Stimulated activated CD8-positive, alpha-beta memory T cell treated with anti-CD3 and anti-CD28 coated beads, Interleukin-4, amount 100 ng/mL, for 1 hour (primary cell): Measurements from ENCODE around the gene RPL22L1.
"Not testable (repeated sequence)": the region's sequence is repeated elsewhere in the genome, so short reads cannot be mapped to it uniquely, and the experiment has no call there.

Source experiments
- DNase-seq, 2 donors: peaks; one replicate each; pipeline ENCODE4 v3.0.0-alpha.2; 2020; ENCODE audit warnings: low read depth in 2 of 2, low spot score in 1 of 2

The RPL22L1 gene

GRCh38 chr3:170830580-170830979 is 39.4 kb downstream of the RPL22L1 start:
- no peak for DNase-seq

- no peak for DNase-seq
These were observed 40.3 kb downstream of the RPL22L1 start for GRCh38 chr3:170829546-170830272.

DNA sequence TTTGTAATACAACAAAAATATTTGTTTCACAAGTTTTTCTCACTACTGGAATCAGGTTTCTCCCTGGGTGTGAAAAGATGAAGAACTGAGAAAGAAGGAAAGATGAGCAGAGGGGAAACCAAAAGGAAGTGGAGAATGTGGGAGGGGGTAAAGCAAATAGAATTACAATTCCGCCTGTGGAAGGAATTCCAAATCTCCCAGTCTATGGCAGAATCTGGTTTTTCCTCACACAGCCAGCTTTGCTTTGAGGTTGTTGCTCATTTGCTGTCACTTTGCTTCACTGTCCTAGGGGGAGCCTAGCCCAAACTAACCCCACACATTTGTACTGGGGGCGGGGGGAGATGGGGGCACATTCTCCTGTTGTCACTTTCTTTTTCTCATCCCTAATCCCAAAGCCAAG is 43.9 kb downstream of the RPL22L1 start:
- no peak for DNase-seq

DNA sequence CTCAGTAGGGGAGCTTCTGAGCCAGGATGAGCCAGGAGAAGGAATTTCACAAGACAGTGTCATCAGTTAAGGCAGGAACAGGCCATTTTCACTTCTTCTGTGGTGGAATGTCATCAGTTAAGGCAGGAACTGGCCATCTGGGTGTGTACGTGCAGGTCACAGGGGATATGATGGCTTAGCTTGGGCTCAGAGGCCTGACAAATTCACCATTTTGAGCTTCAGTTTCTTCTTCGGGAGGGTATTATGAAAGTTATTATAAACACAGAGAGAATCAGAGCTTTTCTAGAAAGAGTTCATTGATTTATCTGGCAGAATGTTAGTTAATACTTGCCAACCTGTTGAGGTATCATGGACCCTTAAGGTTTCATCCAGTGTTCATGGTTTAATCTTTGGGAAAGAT is 46.4 kb downstream of the RPL22L1 start:
- DNase-seq: not testable (repeated sequence)

- DNase-seq: not testable (repeated sequence)
These were observed 51.7 kb downstream of the RPL22L1 start for GRCh38 chr3:170818325-170818724.

DNA sequence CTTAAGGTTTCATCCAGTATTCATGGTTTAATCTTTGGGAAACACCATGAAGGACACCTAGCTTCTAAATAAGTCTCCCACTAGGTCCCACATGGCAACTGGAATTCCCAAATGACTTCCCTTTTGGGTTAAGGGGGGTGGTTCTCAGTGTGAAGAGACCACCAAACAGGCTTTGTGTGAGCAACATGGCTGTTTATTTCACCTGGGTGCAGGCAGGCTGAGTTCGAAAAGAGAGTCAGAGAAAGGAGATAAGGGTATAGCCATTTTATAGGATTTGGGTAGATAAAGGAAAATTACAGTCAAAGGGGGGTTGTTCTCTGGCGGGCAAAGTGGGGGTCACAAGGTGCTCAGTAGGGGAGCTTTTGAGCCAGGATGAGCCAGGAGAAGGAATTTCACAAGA is 52.5 kb downstream of the RPL22L1 start:
- not testable (repeated sequence) for DNase-seq

- DNase-seq: no peak
These were observed 53.2 kb downstream of the RPL22L1 start for GRCh38 chr3:170816841-170817240.

DNA sequence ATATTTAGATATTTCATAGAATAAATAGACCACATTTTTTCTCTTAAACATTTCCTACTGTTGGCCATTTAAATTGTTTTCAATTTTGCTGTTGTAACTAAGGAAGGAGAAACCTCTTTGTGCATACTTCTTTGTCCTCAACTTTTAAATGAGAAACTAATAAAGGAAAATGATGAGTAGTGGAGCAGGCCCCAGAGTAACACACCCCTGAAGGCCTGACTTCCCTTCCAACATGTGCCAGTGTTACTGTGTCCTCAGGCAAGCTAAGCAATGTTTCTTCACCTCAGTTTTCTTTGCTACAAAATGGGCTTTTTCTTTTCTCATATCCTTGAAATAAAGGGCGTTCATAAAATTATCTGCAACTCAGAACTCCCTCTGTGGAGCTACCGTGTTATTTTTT is 53.7 kb downstream of the RPL22L1 start:
- DNase-seq: no peak

GRCh38 chr3:170815936-170816335 is 54.1 kb downstream of the RPL22L1 start:
- no peak for DNase-seq

- DNase-seq: no peak
These were observed 54.7 kb downstream of the RPL22L1 start for GRCh38 chr3:170815340-170815739.
